ENCODE results near the gene CD72.
"Not testable (repeated sequence)": the region's sequence is repeated elsewhere in the genome, so short reads cannot be mapped to it uniquely, and the experiment has no call there.

CD72 gene

DNA sequence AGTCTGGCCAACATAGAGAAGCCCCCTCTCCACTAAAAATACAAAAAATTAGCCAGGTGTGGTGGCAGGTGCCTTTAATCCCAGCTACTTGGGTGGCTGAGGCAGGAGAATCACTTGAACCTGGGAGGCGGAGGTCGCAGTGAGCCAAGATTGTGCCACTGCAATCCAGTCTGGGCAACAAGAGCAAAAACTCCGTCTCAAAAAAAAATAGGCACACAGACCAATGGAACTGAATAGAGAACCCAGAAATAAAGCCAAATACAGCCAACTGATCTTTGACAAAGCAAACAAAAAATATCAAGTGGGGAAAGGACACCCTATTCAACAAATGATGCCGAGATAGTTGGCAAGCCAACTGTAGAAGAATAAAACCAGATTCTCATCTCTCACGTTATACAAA is 29.7 kb downstream of the CD72 start:
- DNase-seq (ENCODE audit: low spot score) = not testable (repeated sequence)

DNA sequence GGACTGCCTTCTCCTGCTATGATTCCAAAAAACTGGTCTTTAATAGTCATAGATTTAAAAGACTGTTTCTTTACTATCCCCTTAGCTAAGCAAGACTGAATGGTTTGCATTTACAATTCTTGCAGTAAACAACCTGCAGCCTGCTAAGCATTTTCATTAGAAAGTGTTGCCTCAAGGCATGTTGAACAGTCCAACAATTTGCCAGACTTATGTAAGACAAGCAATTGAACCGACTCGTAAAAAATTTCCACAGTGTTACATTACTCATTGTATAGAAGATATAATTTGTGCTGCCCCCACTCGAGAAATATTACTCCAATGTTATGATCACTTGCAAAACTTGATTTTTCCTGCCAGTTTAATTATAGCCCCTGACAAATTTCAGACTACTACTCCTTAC is 33.5 kb downstream of the CD72 start:
- not testable (repeated sequence) for DNase-seq (ENCODE audit: low spot score)

DNA sequence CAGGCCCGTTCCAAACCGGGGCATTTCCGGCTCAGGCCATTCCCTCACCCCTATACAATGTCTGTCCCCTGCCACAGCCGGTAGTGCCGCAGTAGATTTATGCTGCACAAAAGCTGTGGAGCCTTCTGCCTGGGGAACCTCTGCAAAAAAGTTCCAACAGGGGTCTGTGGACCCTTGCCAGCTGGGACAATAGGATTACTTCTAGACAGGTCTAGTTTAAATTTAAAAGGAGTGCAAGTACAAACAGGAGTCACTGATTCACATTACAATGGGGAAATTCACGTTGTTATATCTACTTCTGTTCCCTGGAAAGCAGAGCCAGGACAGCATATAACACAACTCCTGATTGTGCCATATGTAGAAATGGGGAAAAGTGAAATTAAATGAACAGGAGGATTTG is 34.7 kb downstream of the CD72 start:
- DNase-seq (ENCODE audit: low spot score) = not testable (repeated sequence)

DNA sequence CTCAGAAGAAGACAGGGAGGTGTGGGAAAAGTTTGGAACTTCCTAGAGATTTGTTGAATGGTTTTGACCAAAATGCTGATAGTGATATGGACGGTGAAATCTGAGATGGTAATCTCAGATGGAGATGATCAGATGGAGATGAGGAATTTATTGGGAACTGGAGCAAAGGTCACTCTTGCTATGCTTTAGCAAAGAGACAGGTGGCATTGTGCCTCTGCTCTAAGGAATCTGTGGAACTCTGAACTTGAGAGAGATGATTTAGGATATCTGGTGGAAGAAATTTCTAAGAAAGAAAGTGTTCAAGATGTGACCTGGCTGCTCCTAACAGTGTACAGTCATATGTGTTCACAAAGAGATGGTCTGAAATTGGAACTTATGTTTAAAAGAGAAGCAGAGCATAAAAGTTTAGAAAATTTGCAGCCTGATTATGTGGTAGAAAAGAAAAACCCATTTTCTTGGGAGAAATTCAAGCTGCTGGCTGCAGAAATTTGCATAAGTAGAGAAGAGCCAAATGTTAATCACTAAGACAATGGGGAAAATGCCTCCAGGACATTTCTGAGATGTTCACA is 38.5 kb downstream of the CD72 start:
- DNase-seq (ENCODE audit: low spot score) = not testable (repeated sequence)

DNA sequence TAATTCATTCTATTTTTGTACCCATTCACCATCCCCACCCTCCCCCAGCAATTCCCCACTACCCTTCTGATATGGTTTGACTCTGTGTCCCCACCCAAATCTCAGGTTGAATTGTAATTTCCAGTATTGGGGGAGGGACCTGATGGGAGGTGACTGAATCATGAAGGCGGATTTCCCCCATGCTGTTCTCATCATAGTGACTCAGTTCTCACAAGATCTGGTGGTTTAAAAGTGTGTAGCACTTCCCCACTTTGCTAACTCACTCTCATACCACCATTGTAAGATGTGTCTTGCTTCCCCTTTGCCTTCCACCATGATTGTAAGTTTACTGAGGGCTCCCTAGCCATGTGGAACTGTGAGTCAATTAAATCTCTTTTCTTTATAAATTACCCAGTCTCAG is 39.1 kb downstream of the CD72 start:
- DNase-seq (ENCODE audit: low spot score) = no peak

DNA sequence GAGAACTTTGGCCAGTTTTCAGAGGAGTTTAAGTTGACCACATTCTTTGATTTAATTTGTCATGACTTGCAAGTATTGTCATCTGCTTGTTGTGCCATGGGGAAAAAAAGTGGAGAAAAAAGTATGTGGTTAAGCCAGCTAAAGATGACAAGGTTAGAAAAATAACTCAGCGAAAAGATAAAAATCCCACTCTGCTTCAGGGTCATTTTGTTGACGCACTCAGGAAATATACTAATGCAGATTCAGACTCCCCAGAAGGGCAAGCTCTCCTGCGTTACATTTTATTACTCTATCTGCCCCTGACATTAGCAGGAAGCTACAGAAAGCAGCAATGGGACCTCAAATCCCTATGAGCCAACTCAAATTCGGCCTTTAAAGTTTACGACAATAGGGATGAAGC is 40.7 kb downstream of the CD72 start:
- DNase-seq (ENCODE audit: low spot score) = no peak

DNA sequence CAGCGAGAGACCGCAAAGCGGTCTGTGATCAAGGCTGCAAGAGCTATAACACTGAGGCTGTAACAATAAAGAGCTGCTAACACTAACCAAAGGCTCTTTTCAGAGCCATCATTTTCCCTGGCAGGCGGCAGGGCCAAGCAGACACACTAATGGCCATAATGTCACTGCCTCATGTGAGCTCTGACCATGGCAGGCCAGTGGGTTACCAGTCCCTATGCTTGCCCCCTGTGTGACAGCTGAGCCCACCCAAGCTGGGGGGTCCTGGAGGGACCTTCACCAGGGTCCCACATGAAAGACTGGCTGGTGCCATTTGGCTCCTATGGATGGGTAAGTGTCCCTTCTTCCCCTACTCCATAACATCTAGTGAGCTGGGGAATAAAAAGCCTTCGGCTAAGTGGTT is 42.7 kb downstream of the CD72 start:
- DNase-seq (ENCODE audit: low spot score) = no peak

DNA sequence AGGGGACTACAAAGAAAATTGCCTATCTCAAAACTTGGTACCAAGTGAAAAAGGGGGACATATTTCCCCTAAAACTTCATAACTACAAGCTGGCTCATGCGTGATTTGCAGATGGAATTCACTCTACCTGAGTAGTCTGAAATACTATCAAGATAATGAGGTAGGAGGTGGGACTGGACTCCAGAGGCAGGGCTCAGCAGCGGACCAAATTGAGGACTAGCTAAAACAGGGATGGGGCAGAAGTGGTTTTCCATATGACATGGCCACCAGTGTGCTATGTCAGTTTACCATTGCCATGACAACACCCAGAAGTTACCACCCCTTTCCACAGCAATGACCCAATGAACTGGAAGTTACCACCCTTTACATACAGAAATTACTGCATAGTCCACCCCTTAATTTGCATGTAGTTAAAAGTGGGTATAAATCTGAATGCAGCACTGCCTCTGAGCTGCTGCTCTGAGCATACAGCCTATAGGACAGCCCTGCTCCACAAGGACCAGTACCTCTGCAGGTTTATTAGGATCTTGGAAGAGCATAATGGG is 43.6 kb downstream of the CD72 start:
- no peak for DNase-seq (ENCODE audit: low spot score)

DNA sequence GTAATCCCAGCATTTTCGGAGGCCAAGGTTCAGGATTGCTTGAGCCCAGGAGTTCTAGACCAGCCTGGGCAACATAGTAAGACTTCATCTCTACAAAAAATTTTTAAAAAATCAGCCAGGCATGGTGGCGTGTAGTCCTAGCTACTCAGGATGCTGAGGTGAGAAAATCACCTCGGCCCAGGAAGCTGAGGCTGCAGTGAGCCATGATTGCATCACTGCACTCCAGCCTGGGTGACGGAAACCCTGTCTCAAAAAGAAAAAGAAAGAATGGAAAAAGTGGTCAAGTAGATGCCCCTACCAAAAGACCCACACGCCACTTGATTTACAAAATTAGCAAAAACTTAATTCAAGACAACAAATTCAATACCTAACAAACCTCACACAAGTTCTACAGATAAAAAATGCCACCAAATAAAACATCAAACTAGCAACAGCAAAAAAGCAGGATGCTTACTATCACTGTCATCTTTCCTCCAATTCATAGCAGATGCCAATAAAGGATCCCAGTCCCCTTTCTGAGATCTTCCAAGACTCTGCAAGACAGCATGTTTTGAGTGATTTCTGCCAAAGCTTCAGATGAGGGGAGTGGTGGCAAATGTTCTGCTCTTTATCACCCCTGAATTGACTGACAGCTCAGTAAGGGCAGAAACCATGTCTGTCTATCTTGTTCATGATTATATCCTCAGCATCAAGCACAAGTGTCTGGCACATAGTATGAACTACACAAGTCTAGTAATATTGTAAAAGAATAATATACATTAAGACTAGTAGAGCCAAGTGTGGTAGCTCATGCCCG is 47.3 kb downstream of the CD72 start:
- no peak for DNase-seq (ENCODE audit: low spot score)

DNA sequence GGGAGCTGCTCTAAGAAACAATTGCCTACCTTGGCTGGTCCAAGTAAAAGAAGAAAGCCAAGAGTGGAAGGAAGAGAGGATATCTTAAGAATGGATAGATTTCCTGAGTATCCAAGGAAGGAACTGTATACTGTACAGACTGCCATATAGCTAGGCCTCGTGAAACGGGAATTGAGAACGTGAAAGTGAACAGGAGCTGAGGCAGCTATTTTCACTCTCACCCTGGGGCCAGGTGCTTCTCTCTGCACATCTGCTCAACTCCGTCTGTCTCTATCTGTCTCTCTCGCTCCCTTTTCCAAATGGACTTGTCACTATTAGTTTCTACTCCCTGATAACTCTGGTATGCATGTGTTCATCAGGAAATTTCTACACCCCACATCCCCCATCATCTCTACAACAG is 49.0 kb downstream of the CD72 start:
- DNase-seq (ENCODE audit: low spot score) = no peak

DNA sequence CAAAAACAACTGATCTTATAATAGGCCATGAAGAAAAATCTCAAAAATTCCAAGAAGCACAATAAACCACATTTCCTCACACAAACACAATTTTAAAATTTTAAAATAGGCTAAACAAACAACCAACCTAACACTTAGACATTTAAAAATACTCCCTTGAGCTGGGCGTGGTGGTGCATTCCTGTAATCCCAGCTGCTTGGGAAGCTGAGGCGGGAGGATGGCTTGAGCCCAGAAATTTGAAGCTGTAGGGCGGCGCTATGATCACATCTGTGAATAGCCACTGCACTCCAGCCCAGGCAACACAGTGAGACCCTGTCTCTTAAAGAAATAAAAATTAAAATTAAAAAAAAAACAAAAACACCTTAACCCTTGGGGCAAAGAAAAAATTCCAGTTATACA is 50.0 kb downstream of the CD72 start:
- no peak for DNase-seq (ENCODE audit: low spot score)

DNA sequence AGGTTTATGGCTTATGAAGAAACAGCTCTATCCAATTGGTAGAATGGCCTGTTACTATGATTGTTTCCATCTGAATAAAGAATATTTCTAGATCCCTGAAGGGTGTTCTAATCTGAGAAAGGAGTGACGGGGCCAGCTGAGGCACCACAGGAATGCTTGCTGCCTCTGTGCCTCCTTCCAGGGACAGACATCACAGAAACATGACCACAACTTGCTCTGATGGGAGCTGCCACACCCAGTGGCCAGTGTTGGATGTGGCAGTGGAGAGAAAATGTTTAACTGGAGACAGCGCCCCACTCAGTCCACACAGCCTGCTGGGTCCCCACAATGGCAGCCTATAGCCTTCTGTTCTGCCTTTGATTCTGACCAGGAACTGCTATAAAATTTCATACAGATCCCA is 51.8 kb downstream of the CD72 start:
- DNase-seq (ENCODE audit: low spot score) = no peak

DNA sequence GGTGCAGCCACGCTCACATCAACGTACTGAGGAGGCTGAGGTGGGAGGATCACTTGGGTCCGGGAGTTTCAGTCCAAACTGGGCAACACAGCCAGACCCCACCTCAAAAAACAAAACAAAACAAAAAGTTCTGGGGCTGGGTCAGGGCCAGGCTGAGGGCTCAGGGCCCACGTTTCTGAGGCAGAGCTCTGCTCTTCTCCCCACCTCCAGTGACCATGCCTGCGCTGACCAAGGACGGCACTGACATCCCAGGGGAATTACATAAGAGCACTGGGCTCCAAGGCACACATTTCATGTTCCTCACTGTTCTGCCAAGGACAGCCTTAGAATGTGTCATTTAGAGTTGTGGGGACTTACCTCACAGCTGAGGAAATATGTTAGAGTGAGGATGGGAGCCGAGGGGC is 53.6 kb downstream of the CD72 start:
- no peak for DNase-seq (ENCODE audit: low spot score)

DNA sequence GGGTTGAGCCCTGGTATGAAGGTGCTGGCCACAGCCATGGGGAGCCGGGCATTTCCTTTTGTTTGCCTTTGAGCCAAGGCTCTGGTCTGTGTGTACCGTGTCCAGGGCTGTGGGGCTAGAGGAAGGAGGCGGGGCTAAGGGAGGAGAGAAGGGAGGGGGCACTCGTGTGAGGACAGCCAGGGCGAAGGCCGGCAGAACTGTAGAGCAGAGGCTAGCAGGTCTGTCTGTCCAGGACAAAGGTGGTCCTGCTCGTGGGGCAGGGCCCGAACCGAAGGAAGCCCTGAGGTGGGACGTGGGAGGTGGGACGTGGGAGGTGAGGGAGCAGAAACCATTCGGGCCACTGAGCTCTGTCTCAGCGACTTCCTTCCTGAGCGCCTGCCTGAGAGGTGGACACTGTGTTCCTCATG is 54.4 kb downstream of the CD72 start:
- DNase-seq (ENCODE audit: low spot score) = no peak

DNA sequence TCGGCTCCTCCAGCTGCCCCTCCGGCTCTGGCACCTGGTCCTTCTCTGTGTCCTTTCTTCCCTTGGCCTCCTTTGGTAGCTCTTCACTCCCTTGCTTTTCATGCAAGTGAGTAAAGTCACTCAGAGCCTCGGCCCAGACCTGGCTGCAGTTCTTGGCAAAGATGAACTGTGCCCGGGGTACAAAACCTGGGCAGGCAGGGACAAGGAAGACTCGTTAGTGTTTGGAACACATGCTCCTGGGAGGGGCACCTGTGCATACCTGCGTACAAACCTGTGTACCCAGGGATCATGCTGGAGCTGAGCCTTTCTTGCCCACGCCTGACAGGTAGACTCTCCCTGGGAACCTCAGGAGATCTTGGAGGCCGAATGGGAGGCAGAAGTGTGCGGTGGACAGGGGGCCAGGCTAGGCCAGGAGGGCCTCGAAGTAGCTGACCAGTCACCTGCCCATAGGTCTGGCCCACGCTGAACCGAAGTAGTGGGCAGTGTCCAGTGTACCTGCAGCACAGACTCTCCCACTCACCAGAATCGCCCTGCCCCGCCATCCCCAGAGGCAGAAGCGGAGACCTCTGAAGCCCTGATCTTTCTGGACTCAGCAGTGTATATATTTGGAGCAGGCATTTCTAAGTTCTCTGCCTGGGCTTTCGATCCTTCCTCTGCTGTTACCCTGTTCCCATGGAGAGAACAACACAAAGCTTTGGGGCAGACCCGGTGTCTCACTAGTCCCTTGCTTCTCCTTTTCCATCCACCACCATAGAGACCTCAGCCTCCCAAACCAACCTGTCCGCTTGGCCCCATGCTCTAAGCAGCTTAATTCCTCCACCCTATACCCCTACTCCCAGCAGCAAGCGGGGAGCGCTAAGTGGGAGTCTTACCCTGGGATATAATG is 55.1 kb downstream of the CD72 start:
- no peak for DNase-seq (ENCODE audit: low spot score)

DNA sequence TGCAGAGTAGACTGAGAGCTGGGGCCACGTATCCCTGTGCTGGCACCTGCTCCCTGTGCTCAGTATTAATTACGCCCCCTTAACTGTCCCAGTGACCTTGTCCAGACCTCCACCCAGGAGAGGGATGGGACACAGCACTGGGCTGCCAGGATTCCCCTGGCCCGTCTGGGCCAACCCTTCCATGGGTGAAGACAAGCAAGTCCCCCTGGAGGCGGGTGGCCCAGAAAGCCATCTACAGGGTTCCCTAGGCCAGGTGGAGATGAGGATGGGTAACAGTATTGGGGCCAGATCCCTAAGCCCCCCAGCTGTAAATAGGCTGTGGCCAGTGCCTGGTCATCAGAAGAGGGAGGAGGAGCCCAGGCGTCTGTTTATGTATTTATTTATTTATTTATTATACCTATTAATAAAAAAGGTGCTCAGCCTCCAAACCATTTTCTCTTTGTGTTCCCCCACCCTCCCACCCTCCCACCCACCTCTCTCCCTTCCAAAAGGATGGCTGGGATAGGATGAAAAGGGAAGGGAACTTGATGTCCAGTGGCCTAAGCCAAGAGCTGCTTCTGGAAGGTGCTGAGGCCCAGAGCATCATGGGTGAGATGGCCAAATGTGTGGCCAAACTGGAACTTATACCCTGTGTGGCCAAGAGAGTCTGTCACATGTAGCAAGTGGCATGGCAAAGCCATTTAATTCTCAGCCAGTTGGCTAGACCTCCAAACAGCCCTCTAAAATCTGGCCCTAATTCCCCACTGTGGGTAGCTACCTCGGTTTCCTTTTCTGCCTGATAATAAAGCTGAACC is 56.5 kb downstream of the CD72 start:
- DNase-seq (ENCODE audit: low spot score) = no peak

DNA sequence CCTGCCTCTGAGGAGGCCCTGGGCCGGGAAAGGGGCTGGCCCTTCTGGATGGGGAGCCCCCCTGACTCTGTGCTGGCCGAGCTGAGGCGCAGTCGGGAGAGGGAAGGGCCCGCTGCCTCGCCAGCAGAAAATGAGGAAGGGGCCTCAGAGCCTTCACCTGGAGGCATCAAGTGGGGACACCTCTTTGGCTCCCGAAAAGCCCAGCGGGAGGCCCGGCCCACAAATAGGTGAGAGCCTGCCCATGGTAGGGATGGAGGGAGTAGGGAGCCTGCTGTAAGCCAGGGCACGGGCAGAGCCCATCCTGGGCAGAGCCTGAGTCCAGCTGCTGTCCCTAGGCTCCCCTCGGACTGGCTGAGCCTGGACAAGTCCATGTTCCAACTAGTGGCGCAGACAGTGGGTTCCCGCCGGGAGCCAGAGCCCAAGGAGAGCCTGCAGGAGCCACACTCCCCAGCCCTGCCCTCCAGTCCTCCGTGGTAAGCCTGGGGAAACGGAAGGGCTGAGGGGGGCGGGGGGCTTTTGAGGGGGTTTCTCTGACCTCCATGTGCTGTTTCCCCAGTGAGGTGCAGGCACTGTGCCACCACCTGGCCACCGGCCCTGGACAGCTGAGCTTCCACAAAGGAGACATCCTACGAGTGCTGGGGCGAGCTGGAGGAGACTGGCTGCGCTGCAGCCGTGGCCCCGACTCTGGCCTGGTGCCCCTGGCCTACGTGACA is 57.4 kb downstream of the CD72 start:
- DNase-seq (ENCODE audit: low spot score) = no peak
